GM23338 (cell line): ENCODE data around the gene IFT52. TPM values are rescaled to one million over a fixed set of nuclear protein-coding genes. Genes with fewer than 3 reads are reported as not detected.
A peak's percentile ranks its signal among the peaks of the same experiment; 100 is the strongest.

ENCODE experiments used
- ATAC-seq: fragments of 200-7000 bp; cut with Tn5 transposase; 3 replicates; pipeline ENCODE4 v1.9.1; 2020
- DNase-seq: peaks from one replicate; pipeline ENCODE4 v3.0.0-alpha.2; 2015; ENCODE audit warnings: low spot score
- H2AFZ ChIP-seq: fragments of 200-600 bp; sonication (generic); 2 replicates; pipeline ENCODE4 v1.8.0; 2016; ENCODE audit warnings: antibody characterized with exemption, mild to moderate bottlenecking, moderate library complexity
- H3F3A ChIP-seq: fragments of 200-600 bp; sonication (generic); replicated peaks from 2 replicates; pipeline ENCODE4 v1.8.0; 2017; ENCODE audit warnings: antibody characterized with exemption, mixed run types, low read depth
- H3K27ac ChIP-seq: fragments of 200-600 bp; sonication (generic); 2 replicates; pipeline ENCODE4 v1.6.1; 2016; ENCODE audit warnings: low read depth
- H3K27me3 ChIP-seq: fragments of 200-600 bp; sonication (generic); 2 replicates; pipeline ENCODE4 v1.8.0; 2016; ENCODE audit warnings: mild to moderate bottlenecking, mixed run types, moderate library complexity; ENCODE audit not compliant: insufficient read depth
- H3K36me3 ChIP-seq: fragments of 200-600 bp; sonication (generic); 2 replicates; pipeline ENCODE4 v1.8.0; 2016; ENCODE audit warnings: mild to moderate bottlenecking; ENCODE audit not compliant: insufficient read depth
- H3K4me1 ChIP-seq: fragments of 200-600 bp; sonication (generic); 2 replicates; pipeline ENCODE4 v1.8.0; 2016; ENCODE audit warnings: mild to moderate bottlenecking, moderate library complexity; ENCODE audit not compliant: insufficient read depth
- H3K4me2 ChIP-seq: fragments of 200-600 bp; sonication (generic); 2 replicates; pipeline ENCODE4 v1.7.1; 2017; ENCODE audit warnings: mixed run types
- H3K4me3 ChIP-seq: fragments of 200-600 bp; sonication (generic); 2 replicates; pipeline ENCODE4 v1.6.1; 2016; ENCODE audit warnings: mixed run types
- H3K79me2 ChIP-seq: fragments of 200-600 bp; sonication (generic); replicated peaks from 2 replicates; pipeline ENCODE4 v1.8.0; 2017; ENCODE audit warnings: mild to moderate bottlenecking; ENCODE audit not compliant: insufficient read depth
- H3K9me2 ChIP-seq: fragments of 200-600 bp; sonication (generic); 2 replicates; pipeline ENCODE4 v1.8.0; 2017; ENCODE audit not compliant: insufficient read depth
- H4K20me1 ChIP-seq: fragments of 200-600 bp; sonication (generic); replicated peaks from 2 replicates; pipeline ENCODE4 v1.8.0; 2017; ENCODE audit warnings: mild to moderate bottlenecking; ENCODE audit not compliant: insufficient read depth
- H3K27ac Mint-ChIP-seq: 2 replicates; pipeline ENCODE4 v1.8.0; 2020; ENCODE audit warnings: inconsistent platforms, mild to moderate bottlenecking, moderate library complexity, mixed read lengths
- H3K27me3 Mint-ChIP-seq: 3 replicates; pipeline ENCODE4 v1.8.0; 2022; ENCODE audit warnings: low read depth, mild to moderate bottlenecking, moderate library complexity, mixed read lengths, inconsistent platforms; ENCODE audit not compliant: insufficient read depth, poor library complexity
- H3K36me3 Mint-ChIP-seq: 3 replicates; pipeline ENCODE4 v1.8.0; 2021; ENCODE audit warnings: low read depth, mild to moderate bottlenecking, inconsistent platforms, moderate library complexity, mixed read lengths
- H3K4me1 Mint-ChIP-seq: 3 replicates; pipeline ENCODE4 v1.8.0; 2020; ENCODE audit warnings: mild to moderate bottlenecking, inconsistent platforms, mixed read lengths
- H3K4me3 Mint-ChIP-seq: 3 replicates; pipeline ENCODE4 v1.8.0; 2021; ENCODE audit warnings: moderate library complexity, mild to moderate bottlenecking, inconsistent platforms, mixed read lengths
- H3K9me3 Mint-ChIP-seq: 3 replicates; pipeline ENCODE4 v1.8.0; 2020; ENCODE audit warnings: moderate library complexity, mild to moderate bottlenecking, inconsistent platforms, mixed read lengths
- CTCF ChIP-seq, 2 experiments: fragments of 200-600 bp in 1 of 2; sonication (generic) in 1 of 2; conservative IDR thresholded peaks; 2 replicates each; pipeline versions ENCODE4 v1.5.1 to v1.6.1; 2016 to 2017; ENCODE audit warnings: antibody characterized with exemption in 2 of 2, low read depth in 2 of 2, mild to moderate bottlenecking in 2 of 2, moderate library complexity in 1 of 2
- EZH2phosphoT487 ChIP-seq: fragments of 200-600 bp; sonication (generic); IDR thresholded peaks from one replicate; pipeline ENCODE4 v1.8.1; 2018; ENCODE audit warnings: antibody characterized with exemption; ENCODE audit not compliant: unreplicated experiment
- JUNB ChIP-seq: IDR thresholded peaks from one replicate; pipeline ENCODE4 v1.6.1; 2016; ENCODE audit warnings: antibody characterized with exemption; ENCODE audit not compliant: unreplicated experiment
- NANOG ChIP-seq: IDR thresholded peaks from 2 replicates; pipeline ENCODE4 v1.6.1; 2016; ENCODE audit warnings: antibody characterized with exemption, borderline replicate concordance
- STAT1 ChIP-seq: IDR thresholded peaks from one replicate; pipeline ENCODE4 v1.6.1; 2016; ENCODE audit warnings: antibody characterized with exemption; ENCODE audit not compliant: unreplicated experiment
- ZNF331 ChIP-seq: fragments of 250-450 bp; sonication (Bioruptor Pico); IDR thresholded peaks from 2 replicates; pipeline ENCODE4 v1.5.0; 2020; ENCODE audit warnings: low read depth, mild to moderate bottlenecking, moderate library complexity
- polyA plus RNA-seq: library from polyadenylated mRNA; unstranded; fragments of >200 nt; fragmentation: Nextera tagmentation; extraction: Ambion mirVana; gene quantifications from 2 replicates; pipeline ENCODE4 v1.2.1, GENCODE V29; 2016
- total RNA-seq: library from RNA; depleted of rRNA; stranded (reverse); fragments of >200 nt; shearing (Covaris generic); gene quantifications from 2 replicates; pipeline ENCODE4 v1.2.3, GENCODE V29; 2014
- TF ChIP-seq, protein P1 (sequence below): IDR thresholded peaks from one replicate; pipeline ENCODE4 v1.6.1; 2018; ENCODE audit warnings: antibody characterized with exemption; ENCODE audit not compliant: unreplicated experiment

IFT52 gene
- total and polyA plus RNA-seq, 2 experiments from 2014 or later: 30.4 to 39.8 TPM

GRCh38 chr20:43686820-43687219 lies 96.1 kb downstream of the IFT52 start:
- Mint-ChIP-seq H3K27me3 (peaks cover 1% of the 10 kb centered on the region), H3K4me3 (no peak overlapping the region), H3K9me3 (no peaks in the 10 kb centered on the region), H3K4me1 (no peaks in the 10 kb centered on the region), H3K36me3 (peaks cover 52% of the 10 kb centered on the region), H3K27ac (no peak overlapping the region)
- Histone ChIP-seq H3K79me2 (no peaks in the 10 kb centered on the region), H3K36me3 (peaks cover 9% of the 10 kb centered on the region), H3F3A (no peaks in the 10 kb centered on the region), H3K27me3 (no peaks in the 10 kb centered on the region), H3K4me2 (no peak overlapping the region), H2AFZ (no peak overlapping the region), H3K27ac (no peak overlapping the region), H3K4me3 (no peak overlapping the region), H3K4me1 (no peaks in the 10 kb centered on the region), H3K9me2 (no peaks in the 10 kb centered on the region), H4K20me1 (peaks cover 5% of the 10 kb centered on the region; the same call in 1 of the 2 replicates)
- no peak for DNase-seq
- no peak for ATAC-seq
- TF ChIP-seq EZH2phosphoT487 (no peak), CTCF (conservative IDR thresholded peaks at IDR 0.05; ENCODE audit: low read depth in 2 of 2) (no peak), NANOG (no peak), JUNB (no peak), ZNF331 (CRISPR knock-in tag) (no peak), STAT1 (no peak)
- TF ChIP-seq, protein P1, sequence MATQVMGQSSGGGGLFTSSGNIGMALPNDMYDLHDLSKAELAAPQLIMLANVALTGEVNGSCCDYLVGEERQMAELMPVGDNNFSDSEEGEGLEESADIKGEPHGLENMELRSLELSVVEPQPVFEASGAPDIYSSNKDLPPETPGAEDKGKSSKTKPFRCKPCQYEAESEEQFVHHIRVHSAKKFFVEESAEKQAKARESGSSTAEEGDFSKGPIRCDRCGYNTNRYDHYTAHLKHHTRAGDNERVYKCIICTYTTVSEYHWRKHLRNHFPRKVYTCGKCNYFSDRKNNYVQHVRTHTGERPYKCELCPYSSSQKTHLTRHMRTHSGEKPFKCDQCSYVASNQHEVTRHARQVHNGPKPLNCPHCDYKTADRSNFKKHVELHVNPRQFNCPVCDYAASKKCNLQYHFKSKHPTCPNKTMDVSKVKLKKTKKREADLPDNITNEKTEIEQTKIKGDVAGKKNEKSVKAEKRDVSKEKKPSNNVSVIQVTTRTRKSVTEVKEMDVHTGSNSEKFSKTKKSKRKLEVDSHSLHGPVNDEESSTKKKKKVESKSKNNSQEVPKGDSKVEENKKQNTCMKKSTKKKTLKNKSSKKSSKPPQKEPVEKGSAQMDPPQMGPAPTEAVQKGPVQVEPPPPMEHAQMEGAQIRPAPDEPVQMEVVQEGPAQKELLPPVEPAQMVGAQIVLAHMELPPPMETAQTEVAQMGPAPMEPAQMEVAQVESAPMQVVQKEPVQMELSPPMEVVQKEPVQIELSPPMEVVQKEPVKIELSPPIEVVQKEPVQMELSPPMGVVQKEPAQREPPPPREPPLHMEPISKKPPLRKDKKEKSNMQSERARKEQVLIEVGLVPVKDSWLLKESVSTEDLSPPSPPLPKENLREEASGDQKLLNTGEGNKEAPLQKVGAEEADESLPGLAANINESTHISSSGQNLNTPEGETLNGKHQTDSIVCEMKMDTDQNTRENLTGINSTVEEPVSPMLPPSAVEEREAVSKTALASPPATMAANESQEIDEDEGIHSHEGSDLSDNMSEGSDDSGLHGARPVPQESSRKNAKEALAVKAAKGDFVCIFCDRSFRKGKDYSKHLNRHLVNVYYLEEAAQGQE: no peak

DNA sequence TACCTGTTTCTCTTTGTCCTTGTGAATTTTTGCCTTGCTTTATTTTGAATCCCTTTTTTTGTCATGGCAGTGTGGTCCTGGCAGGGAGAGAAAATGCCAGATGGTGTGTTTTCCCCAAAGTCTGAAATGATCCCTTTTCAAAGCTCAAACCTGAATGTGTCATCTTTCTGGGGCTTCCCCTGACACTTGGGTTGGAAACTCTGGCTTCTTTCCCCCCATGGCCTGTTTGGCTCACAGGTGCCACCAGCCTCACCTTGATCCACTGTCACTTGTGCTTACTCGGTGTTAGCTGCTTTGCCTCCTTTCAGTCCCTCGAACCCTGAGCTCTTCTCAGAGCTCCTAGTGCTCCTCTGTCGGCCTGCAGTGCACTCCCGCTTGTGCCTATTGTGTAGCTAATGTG lies 98.4 kb downstream of the IFT52 start:
- DNase-seq (no peak), ATAC-seq (peak; percentile 42)
- no peak for TF ChIP-seq ZNF331 (CRISPR knock-in tag)
- TF ChIP-seq CTCF (conservative IDR thresholded peaks at IDR 0.05; ENCODE audit: low read depth in 2 of 2): no peak
- no peak for TF ChIP-seq JUNB
- no peak for TF ChIP-seq NANOG
- H3F3A ChIP-seq: no peaks in the 10 kb centered on the region
- peaks cover 11% of the 10 kb centered on the region for H4K20me1 ChIP-seq
- no peaks in the 10 kb centered on the region for H3K4me1 ChIP-seq
- Mint-ChIP-seq H3K4me3 (no peak overlapping the region), H3K36me3 (peaks cover 44% of the 10 kb centered on the region), H3K27ac (no peak overlapping the region; the same call in 1 of the 2 replicates), H3K4me1 (no peaks in the 10 kb centered on the region), H3K9me3 (no peaks in the 10 kb centered on the region), H3K27me3 (peaks cover 1% of the 10 kb centered on the region)
- H3K27ac ChIP-seq: no peak overlapping the region
- H3K36me3 ChIP-seq: peaks cover 21% of the 10 kb centered on the region
- H3K4me3 ChIP-seq: no peak overlapping the region
- H3K27me3 ChIP-seq: no peaks in the 10 kb centered on the region
- H3K4me2 ChIP-seq: no peak overlapping the region
- no peaks in the 10 kb centered on the region for H3K79me2 ChIP-seq
- no peak overlapping the region for H2AFZ ChIP-seq
- no peaks in the 10 kb centered on the region for H3K9me2 ChIP-seq
